Endothelial cell (in vitro differentiated cells): Measurements from ENCODE around the gene FHDC1. TPM values are rescaled to one million over a fixed set of nuclear protein-coding genes. Genes with fewer than 3 reads are reported as not detected.

Source experiments
- DNase-seq: peaks from one replicate; pipeline ENCODE4 v3.0.0; 2021; ENCODE audit warnings: low spot score
- H3K27ac Mint-ChIP-seq: one replicate; pipeline ENCODE4 v1.8.0; 2021; ENCODE audit warnings: mixed read lengths, inconsistent platforms; ENCODE audit not compliant: unreplicated experiment
- H3K27me3 Mint-ChIP-seq: one replicate; pipeline ENCODE4 v1.8.0; 2021; ENCODE audit warnings: mild to moderate bottlenecking, moderate library complexity, mixed read lengths, inconsistent platforms; ENCODE audit not compliant: unreplicated experiment
- H3K36me3 Mint-ChIP-seq: one replicate; pipeline ENCODE4 v1.8.0; 2021; ENCODE audit warnings: mild to moderate bottlenecking, low read depth, mixed read lengths, inconsistent platforms; ENCODE audit not compliant: unreplicated experiment
- H3K4me1 Mint-ChIP-seq: one replicate; pipeline ENCODE4 v1.8.0; 2021; ENCODE audit warnings: mild to moderate bottlenecking, mixed read lengths, inconsistent platforms; ENCODE audit not compliant: unreplicated experiment
- H3K4me3 Mint-ChIP-seq: one replicate; pipeline ENCODE4 v1.8.0; 2021; ENCODE audit warnings: mild to moderate bottlenecking, mixed read lengths, inconsistent platforms; ENCODE audit not compliant: unreplicated experiment
- H3K9me3 Mint-ChIP-seq: one replicate; pipeline ENCODE4 v1.8.0; 2021; ENCODE audit warnings: mixed read lengths, inconsistent platforms; ENCODE audit not compliant: unreplicated experiment
- CTCF ChIP-seq: fragments of 200-600 bp; sonication (generic); IDR thresholded peaks from one replicate; pipeline ENCODE4 v1.5.0; 2021; ENCODE audit warnings: antibody characterized with exemption; ENCODE audit not compliant: unreplicated experiment
- total RNA-seq: library from RNA; stranded (reverse); fragmentation: NEBNext Ultra II Directional; extraction: Animal tissue kit (Norgen Biotek cat#: 25700); gene quantifications from one replicate; pipeline ENCODE4 v1.2.1, GENCODE V29; 2021; ENCODE audit not compliant: unreplicated experiment

FHDC1 gene
- total RNA-seq, 1 donor from 2014 or later, result 0.90 TPM

GRCh38 chr4:152956147-152956546, 20.0 kb downstream of the FHDC1 start:
- no peaks in the 10 kb centered on the region for H3K36me3 Mint-ChIP-seq
- DNase-seq, result no peak
- H3K27me3 Mint-ChIP-seq, result no peaks in the 10 kb centered on the region
- no peak overlapping the region for H3K27ac Mint-ChIP-seq
- H3K9me3 Mint-ChIP-seq, result no peaks in the 10 kb centered on the region
- peaks cover 15% of the 10 kb centered on the region for H3K4me1 Mint-ChIP-seq
- TF ChIP-seq CTCF, result no peak
- no peak overlapping the region for H3K4me3 Mint-ChIP-seq

GRCh38 chr4:152956650-152957436, 20.7 kb downstream of the FHDC1 start:
- no peak overlapping the region for H3K27ac Mint-ChIP-seq
- no peaks in the 10 kb centered on the region for H3K36me3 Mint-ChIP-seq
- H3K4me3 Mint-ChIP-seq, result no peak overlapping the region
- peaks cover 16% of the 10 kb centered on the region for H3K4me1 Mint-ChIP-seq
- no peak for TF ChIP-seq CTCF
- H3K9me3 Mint-ChIP-seq, result no peaks in the 10 kb centered on the region
- no peak for DNase-seq
- H3K27me3 Mint-ChIP-seq, result no peaks in the 10 kb centered on the region

- Mint-ChIP-seq H3K4me1 (peaks cover 19% of the 10 kb centered on the region), H3K4me3 (no peak overlapping the region), H3K9me3 (no peaks in the 10 kb centered on the region), H3K27ac (no peak overlapping the region), H3K36me3 (no peaks in the 10 kb centered on the region), H3K27me3 (no peaks in the 10 kb centered on the region)
- DNase-seq, result no peak
- no peak for TF ChIP-seq CTCF
Observed at GRCh38 chr4:152957437-152958171, 21.5 kb downstream of the FHDC1 start.

GRCh38 chr4:152959080-152959479, 23.0 kb downstream of the FHDC1 start:
- Mint-ChIP-seq H3K4me1 (peaks cover 19% of the 10 kb centered on the region), H3K9me3 (no peaks in the 10 kb centered on the region), H3K36me3 (no peaks in the 10 kb centered on the region), H3K27me3 (no peaks in the 10 kb centered on the region), H3K27ac (no peak overlapping the region), H3K4me3 (no peak overlapping the region)
- no peak for TF ChIP-seq CTCF
- no peak for DNase-seq

GRCh38 chr4:152960082-152960481, 24.0 kb downstream of the FHDC1 start:
- no peaks in the 10 kb centered on the region for H3K36me3 Mint-ChIP-seq
- no peak overlapping the region for H3K27ac Mint-ChIP-seq
- no peak overlapping the region for H3K4me3 Mint-ChIP-seq
- no peak for DNase-seq
- no peaks in the 10 kb centered on the region for H3K27me3 Mint-ChIP-seq
- H3K4me1 Mint-ChIP-seq, result peaks cover 19% of the 10 kb centered on the region
- H3K9me3 Mint-ChIP-seq, result no peaks in the 10 kb centered on the region
- TF ChIP-seq CTCF, result no peak
